HG02623 (cell line): Measurements from ENCODE around the gene CDKAL1.

Experiments
- ATAC-seq: cut with Tn5 transposase; IDR thresholded peaks from one replicate; pipeline ENCODE4 v1.9.1; 2021; ENCODE audit warnings: moderate library complexity; ENCODE audit not compliant: unreplicated experiment

The CDKAL1 gene

GRCh38 chr6:21264288-21265033 lies 730.2 kb downstream of the CDKAL1 start:
- no peak for ATAC-seq

- ATAC-seq = no peak
Observed at GRCh38 chr6:21265034-21265729, 730.9 kb downstream of the CDKAL1 start.

GRCh38 chr6:21265730-21266044 lies 731.4 kb downstream of the CDKAL1 start:
- ATAC-seq = no peak

- ATAC-seq = no peak
Observed at GRCh38 chr6:21270636-21271201, 736.5 kb downstream of the CDKAL1 start.

- ATAC-seq = no peak
Observed at GRCh38 chr6:21271428-21272155, 737.3 kb downstream of the CDKAL1 start.

- ATAC-seq = no peak
Observed at GRCh38 chr6:21273451-21273850, 739.2 kb downstream of the CDKAL1 start.

- ATAC-seq = no peak
Observed at GRCh38 chr6:21274851-21275250, 740.6 kb downstream of the CDKAL1 start.

- ATAC-seq = no peak
Observed at GRCh38 chr6:21277601-21278374, 743.5 kb downstream of the CDKAL1 start.

GRCh38 chr6:21278375-21278745 lies 744.1 kb downstream of the CDKAL1 start:
- ATAC-seq = no peak

GRCh38 chr6:21279619-21280018 lies 745.4 kb downstream of the CDKAL1 start:
- no peak for ATAC-seq

- ATAC-seq = no peak
Observed at GRCh38 chr6:21281366-21281765, 747.1 kb downstream of the CDKAL1 start.
